Activated CD8-positive, alpha-beta memory T cell treated with anti-CD3 and anti-CD28 coated beads for 36 hours (primary cell): Measurements from ENCODE around the gene NLN. TPM values are rescaled to one million over a fixed set of nuclear protein-coding genes. Genes with fewer than 3 reads are reported as not detected.
"Not testable (repeated sequence)": the region's sequence is repeated elsewhere in the genome, so short reads cannot be mapped to it uniquely, and the experiment has no call there.

ENCODE experiments used
- CTCF ChIA-PET: fragments of 350-600 bp; sonication (Branson Sonifier 250); formaldehyde crosslinking; loops from one replicate; lab custom pipeline; 2021; ENCODE audit warnings: antibody characterized with exemption; lab: Charles Lee
- POLR2A ChIA-PET: fragments of 350-600 bp; sonication (Branson Sonifier 250); formaldehyde crosslinking; loops from one replicate; lab custom pipeline; 2021; ENCODE audit warnings: antibody characterized with exemption; lab: Charles Lee
- total RNA-seq, 2 experiments: library from RNA; stranded (reverse); gene quantifications; one replicate each; pipeline ENCODE4 v1.2.3, GENCODE V29; 2021

NLN gene
- total RNA-seq, 2 experiments from 2014 or later: 33.4 to 38.3 TPM

GRCh38 chr5:65800775-65801174, 78.8 kb downstream of the NLN start:
- ChIA-PET POLR2A (no interaction called here), CTCF (no interaction called here)

- ChIA-PET CTCF (interaction anchor here (1.2 kb wide), 1 partner anchor 16 kb away, joined by 4 read pairs; no protein-coding TSS in a partner anchor), POLR2A (no interaction called here)
These were observed 79.4 kb downstream of the NLN start for GRCh38 chr5:65801352-65801783.

- CTCF ChIA-PET: interaction anchor here (1.2 kb wide), 1 partner anchor 16 kb away, joined by 4 read pairs; no protein-coding TSS in a partner anchor
- POLR2A ChIA-PET: no interaction called here
These were observed 80.1 kb downstream of the NLN start for GRCh38 chr5:65802080-65802479.

- CTCF ChIA-PET: no interaction called here
These were observed 80.8 kb downstream of the NLN start for GRCh38 chr5:65802820-65803219.

GRCh38 chr5:65803699-65804391, 81.8 kb downstream of the NLN start:
- CTCF ChIA-PET: no interaction called here
- POLR2A ChIA-PET: no interaction called here

More at GRCh38 chr5:65802820-65803219, 80.8 kb downstream of the NLN start:
- POLR2A ChIA-PET: no interaction called here

DNA sequence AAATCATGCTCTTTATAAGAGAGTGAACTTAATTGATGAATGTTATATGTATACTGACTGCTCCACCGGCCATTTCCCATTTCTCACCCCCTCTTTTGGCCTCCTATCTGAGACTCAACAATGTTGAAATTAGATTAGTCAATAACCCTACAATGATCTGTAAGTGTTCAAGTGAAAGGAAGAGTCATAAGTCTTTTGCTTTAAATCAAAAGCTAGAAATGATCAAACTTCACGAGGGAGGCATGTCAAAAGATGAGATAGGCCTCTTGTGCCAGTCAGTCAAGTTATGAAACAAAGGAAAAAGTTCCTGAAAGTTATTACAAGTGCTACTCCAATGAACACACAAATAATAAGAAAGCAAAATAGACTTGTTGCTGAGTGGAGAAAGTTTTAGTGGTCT, 83.1 kb downstream of the NLN start:
- CTCF ChIA-PET: no interaction called here
- POLR2A ChIA-PET: no interaction called here

GRCh38 chr5:65807494-65807893, 85.5 kb downstream of the NLN start:
- CTCF ChIA-PET, POLR2A ChIA-PET: not testable (repeated sequence)

- POLR2A ChIA-PET: no interaction called here
These were observed 86.3 kb downstream of the NLN start for GRCh38 chr5:65808251-65808741.

DNA sequence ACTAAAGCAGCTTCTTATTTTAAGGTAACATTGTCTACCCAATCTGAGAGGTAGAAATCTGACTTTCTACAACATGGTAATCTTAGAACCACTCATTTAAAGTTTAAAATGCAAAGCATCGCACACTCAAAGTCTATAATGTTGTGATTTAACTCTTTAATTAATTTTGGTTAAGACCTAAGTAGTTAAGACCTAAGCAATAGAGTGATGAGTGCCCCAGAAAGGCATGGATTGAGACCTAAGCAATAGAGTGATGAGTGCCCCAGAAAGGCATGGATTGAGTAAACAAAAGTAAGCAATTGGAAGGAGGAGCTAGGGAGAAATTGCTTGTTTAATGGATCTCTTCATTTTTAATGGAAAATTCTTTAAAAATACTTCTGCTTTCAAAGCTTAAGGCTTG, 86.8 kb downstream of the NLN start:
- ChIA-PET CTCF (no interaction called here), POLR2A (no interaction called here)

More at GRCh38 chr5:65808251-65808741, 86.3 kb downstream of the NLN start:
- CTCF ChIA-PET: no interaction called here

- ChIA-PET CTCF (no interaction called here), POLR2A (no interaction called here)
These were observed 88.0 kb downstream of the NLN start for GRCh38 chr5:65809817-65810531.

GRCh38 chr5:65811004-65811403, 89.0 kb downstream of the NLN start:
- CTCF ChIA-PET: no interaction called here

GRCh38 chr5:65811885-65812284, 89.9 kb downstream of the NLN start:
- ChIA-PET CTCF (no interaction called here), POLR2A (no interaction called here)

More at GRCh38 chr5:65811004-65811403, 89.0 kb downstream of the NLN start:
- POLR2A ChIA-PET: no interaction called here

DNA sequence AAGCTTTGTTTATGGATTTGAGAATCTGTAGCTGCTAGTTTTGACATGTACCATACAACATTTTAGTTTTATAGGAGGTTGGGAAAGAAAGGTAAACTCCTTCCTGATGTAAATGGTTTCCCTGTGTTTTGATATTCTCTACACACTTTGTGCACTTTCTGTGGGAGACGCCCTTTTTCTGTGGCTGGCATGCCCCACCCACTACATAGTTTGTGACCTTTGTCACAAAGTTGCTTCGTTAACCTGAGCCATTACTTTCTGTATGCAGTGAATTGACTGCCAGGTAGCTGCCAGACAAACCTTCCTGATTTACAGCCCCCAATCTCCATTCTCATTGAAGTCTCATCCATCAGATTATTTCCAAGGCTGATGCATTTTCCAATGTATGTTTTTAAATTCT, 90.6 kb downstream of the NLN start:
- CTCF ChIA-PET: no interaction called here
- POLR2A ChIA-PET: no interaction called here

DNA sequence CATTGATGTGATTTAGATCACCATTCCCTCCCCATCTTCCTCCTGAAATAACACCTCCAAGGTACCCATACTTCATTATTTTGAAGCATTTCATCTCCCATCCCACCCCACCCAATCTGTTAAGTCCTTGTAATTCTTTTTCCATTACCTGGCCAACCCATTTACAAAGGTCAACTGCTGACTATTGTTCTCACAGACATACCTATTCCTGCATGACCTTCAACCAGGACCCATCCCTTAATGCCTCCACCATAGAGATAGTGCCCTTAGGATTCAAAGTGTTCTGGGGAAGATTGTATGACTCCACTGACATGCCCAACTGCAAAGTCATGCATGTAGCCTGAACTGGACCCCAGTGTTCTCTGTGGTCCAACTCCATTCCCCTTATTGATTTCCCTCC, 91.2 kb downstream of the NLN start:
- CTCF ChIA-PET: no interaction called here

GRCh38 chr5:65815161-65815560, 93.2 kb downstream of the NLN start:
- POLR2A ChIA-PET: no interaction called here

More for the DNA sequence above, 91.2 kb downstream of the NLN start:
- POLR2A ChIA-PET: no interaction called here

DNA sequence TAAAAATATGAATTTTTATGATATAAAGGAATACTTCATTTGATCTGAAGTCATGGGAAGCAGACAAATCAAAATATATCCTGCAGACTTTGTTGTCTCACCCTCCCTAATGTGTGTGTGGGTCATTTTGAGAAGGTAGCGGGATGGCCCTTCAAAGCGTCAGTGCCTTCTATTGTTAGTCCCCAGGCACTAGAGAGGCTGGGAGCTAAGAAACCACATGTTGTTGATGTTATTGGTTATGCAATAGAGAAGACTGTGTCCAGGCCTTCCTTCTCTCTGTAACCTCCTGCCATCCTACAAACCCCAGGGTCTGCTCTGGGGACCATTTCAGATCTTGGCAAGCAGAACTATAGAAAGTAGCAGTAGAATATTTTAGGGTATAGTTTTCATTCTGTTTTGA, 94.7 kb downstream of the NLN start:
- ChIA-PET POLR2A (no interaction called here), CTCF (no interaction called here)

More at GRCh38 chr5:65815161-65815560, 93.2 kb downstream of the NLN start:
- CTCF ChIA-PET: no interaction called here

- POLR2A ChIA-PET: no interaction called here
These were observed 95.9 kb downstream of the NLN start for GRCh38 chr5:65817931-65818330.

DNA sequence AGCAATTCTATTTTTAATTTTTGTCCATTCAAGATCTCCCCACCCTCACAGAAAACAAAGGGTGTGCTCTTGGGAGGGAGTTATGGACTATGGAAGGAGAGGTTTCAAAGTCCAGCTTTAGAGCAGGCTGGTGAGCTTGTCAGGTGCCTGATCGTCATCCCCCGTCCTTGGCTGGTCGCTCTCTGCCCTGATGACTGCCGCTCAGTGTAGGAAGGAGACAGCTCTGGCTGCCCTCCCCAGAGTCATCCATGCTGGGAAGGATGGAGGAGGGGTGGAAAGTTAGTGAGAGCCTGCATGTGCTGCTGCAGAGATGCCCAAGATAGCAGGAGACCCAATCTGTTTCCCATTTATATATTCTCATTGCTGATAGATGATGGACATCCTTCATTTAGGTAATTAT, 96.6 kb downstream of the NLN start:
- ChIA-PET POLR2A (no interaction called here), CTCF (no interaction called here)

More at GRCh38 chr5:65817931-65818330, 95.9 kb downstream of the NLN start:
- CTCF ChIA-PET: no interaction called here

DNA sequence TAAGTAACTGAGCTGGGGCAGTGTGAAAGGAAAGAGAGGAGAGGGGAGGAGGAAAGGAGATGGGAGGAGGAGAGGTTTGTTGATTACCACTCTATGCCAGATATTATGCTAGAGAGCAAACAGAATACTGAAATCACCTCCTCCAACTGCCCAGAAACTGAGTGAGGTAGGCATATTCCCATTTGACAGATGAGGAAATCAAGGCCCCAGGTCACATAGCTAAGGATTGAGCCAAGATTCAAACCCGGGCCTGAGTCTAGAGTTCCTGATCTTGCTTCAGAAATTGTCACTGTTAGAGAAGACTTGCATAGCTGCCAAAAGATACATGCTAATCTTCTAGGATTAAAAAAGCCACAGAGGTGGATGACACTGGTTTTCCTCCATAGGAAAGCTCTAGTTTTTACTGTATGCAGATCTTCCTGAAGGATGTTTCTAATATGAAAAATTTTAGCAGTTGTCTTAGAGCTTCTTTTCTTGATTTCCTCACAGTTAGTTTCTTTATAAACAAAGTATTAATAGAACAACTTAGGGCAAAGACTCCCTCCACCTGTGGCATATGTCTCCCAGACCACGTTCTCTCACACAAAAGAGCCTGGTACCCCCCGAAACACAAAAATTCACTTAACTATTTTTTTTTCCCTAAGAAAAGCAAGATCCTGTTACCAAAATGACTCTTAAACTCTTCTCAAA, 97.4 kb downstream of the NLN start:
- ChIA-PET POLR2A (no interaction called here), CTCF (no interaction called here)

DNA sequence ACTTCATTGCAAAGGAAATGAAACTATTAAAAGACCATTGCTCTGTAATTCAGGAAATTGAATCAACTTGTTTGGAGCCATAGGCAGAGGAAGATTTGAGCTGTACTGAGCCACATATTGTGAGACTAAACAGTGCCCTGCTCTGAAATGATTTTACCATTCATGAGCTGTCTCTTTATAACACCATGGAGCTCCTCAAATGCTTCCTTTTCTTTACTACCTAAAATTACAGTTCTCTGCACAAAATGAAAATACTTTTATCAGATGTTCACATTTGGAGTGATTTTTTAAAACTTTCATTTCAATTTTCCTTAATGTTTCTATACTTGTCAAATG, 97.9 kb downstream of the NLN start:
- POLR2A ChIA-PET: no interaction called here
- CTCF ChIA-PET: no interaction called here
